Hepatocyte (in vitro differentiated cells): ENCODE measurements around the gene UBE2E2. TPM values are rescaled to one million over a fixed set of nuclear protein-coding genes. Genes with fewer than 3 reads are reported as not detected.

Source experiments
- DNase-seq: peaks from one replicate; pipeline ENCODE4 v3.0.0-alpha.2; 2016; ENCODE audit warnings: low spot score
- H2AFZ ChIP-seq: fragments of 200-600 bp; sonication (generic); 2 replicates; pipeline ENCODE4 v1.6.0; 2016; ENCODE audit warnings: antibody characterized with exemption, mild to moderate bottlenecking
- H3K27ac ChIP-seq: fragments of 200-600 bp; sonication (generic); 2 replicates; pipeline ENCODE4 v1.5.1; 2016; ENCODE audit warnings: mild to moderate bottlenecking
- H3K27me3 ChIP-seq: fragments of 200-600 bp; sonication (generic); 2 replicates; pipeline ENCODE4 v1.6.1; 2016
- H3K36me3 ChIP-seq: fragments of 200-600 bp; sonication (generic); replicated peaks from 2 replicates; pipeline ENCODE4 v1.5.1; 2016; ENCODE audit warnings: low read depth; ENCODE audit not compliant: insufficient read depth
- H3K4me1 ChIP-seq: fragments of 200-600 bp; sonication (generic); 2 replicates; pipeline ENCODE4 v1.5.1; 2016; ENCODE audit warnings: mild to moderate bottlenecking, moderate library complexity; ENCODE audit not compliant: insufficient read depth
- H3K4me2 ChIP-seq: fragments of 200-600 bp; sonication (generic); 2 replicates; pipeline ENCODE4 v1.6.0; 2016
- H3K4me3 ChIP-seq: fragments of 200-600 bp; sonication (generic); 2 replicates; pipeline ENCODE4 v1.5.1; 2016; ENCODE audit warnings: mild to moderate bottlenecking
- H3K79me2 ChIP-seq: fragments of 200-600 bp; sonication (generic); 2 replicates; pipeline ENCODE4 v1.6.0; 2017; ENCODE audit warnings: mild to moderate bottlenecking
- H3K9me2 ChIP-seq: fragments of 200-600 bp; sonication (generic); replicated peaks from 2 replicates; pipeline ENCODE4 v1.6.0; 2017; ENCODE audit warnings: mild to moderate bottlenecking; ENCODE audit not compliant: insufficient read depth
- H3K9me3 ChIP-seq: fragments of 200-600 bp; sonication (generic); 2 replicates; pipeline ENCODE4 v1.5.1; 2016; ENCODE audit warnings: low read depth, mild to moderate bottlenecking
- H4K20me1 ChIP-seq: fragments of 200-600 bp; sonication (generic); 2 replicates; pipeline ENCODE4 v1.6.0; 2016; ENCODE audit warnings: mild to moderate bottlenecking; ENCODE audit not compliant: insufficient read depth, poor library complexity, severe bottlenecking
- CTCF ChIP-seq: fragments of 200-600 bp; sonication (generic); IDR thresholded peaks from 2 replicates; pipeline ENCODE4 v1.5.1; 2016; ENCODE audit warnings: antibody characterized with exemption, mild to moderate bottlenecking; ENCODE audit not compliant: poor library complexity
- EZH2 ChIP-seq: fragments of 200-600 bp; sonication (generic); IDR thresholded peaks from 2 replicates; pipeline ENCODE4 v1.6.1; 2016; ENCODE audit warnings: antibody characterized with exemption, mild to moderate bottlenecking, borderline replicate concordance
- EZH2phosphoT487 ChIP-seq: fragments of 200-600 bp; sonication (generic); IDR thresholded peaks from one replicate; pipeline ENCODE4 v1.6.1; 2018; ENCODE audit warnings: antibody characterized with exemption, mild to moderate bottlenecking, low read depth, moderate library complexity; ENCODE audit not compliant: unreplicated experiment, severe bottlenecking
- WGBS: methylation state at CpG from one replicate; pipeline ENCODE4 v1.1.6; 2016; ENCODE audit warnings: low lambda C conversion rate; ENCODE audit errors: missing lambda C conversion rate; 5-methylcytosine and 5-hydroxymethylcytosine counted together
- polyA plus RNA-seq: library from polyadenylated mRNA; unstranded; fragments of >200 nt; fragmentation: Nextera tagmentation; extraction: Ambion mirVana; gene quantifications from 2 replicates; pipeline ENCODE4 v1.2.1, GENCODE V29; 2016
- total RNA-seq: library from RNA; depleted of rRNA; stranded (reverse); fragments of >200 nt; gene quantifications from 2 replicates; pipeline ENCODE4 v1.2.3, GENCODE V29; 2014

The UBE2E2 gene
- total and polyA plus RNA-seq, 2 experiments from 2014 or later = 51.1 to 90.6 TPM

GRCh38 chr3:23601091-23601822 is 398.1 kb downstream of the UBE2E2 start:
- DNase-seq = no peak
- H3K27ac ChIP-seq = no peak overlapping the region
- H3K9me3 ChIP-seq = no peaks in the 10 kb centered on the region
- H3K4me3 ChIP-seq = no peak overlapping the region
- no peaks in the 10 kb centered on the region for H3K9me2 ChIP-seq
- H4K20me1 ChIP-seq = no peaks in the 10 kb centered on the region
- H3K4me2 ChIP-seq = no peak overlapping the region
- H3K4me1 ChIP-seq = no peaks in the 10 kb centered on the region
- H3K36me3 ChIP-seq = no peaks in the 10 kb centered on the region
- WGBS = 79% methylated on average over 11 of the region's 11 CpGs
- TF ChIP-seq EZH2 (no peak), CTCF (no peak), EZH2phosphoT487 (no peak)
- H3K27me3 ChIP-seq = no peaks in the 10 kb centered on the region
- no peak overlapping the region for H2AFZ ChIP-seq
- no peaks in the 10 kb centered on the region for H3K79me2 ChIP-seq

- WGBS = 81% methylated on average over 9 of the region's 9 CpGs
- H3K27ac ChIP-seq = no peak overlapping the region
- H2AFZ ChIP-seq = no peak overlapping the region
- peaks cover 3% of the 10 kb centered on the region for H3K4me1 ChIP-seq
- H3K9me3 ChIP-seq = no peaks in the 10 kb centered on the region
- no peaks in the 10 kb centered on the region for H3K36me3 ChIP-seq
- H3K4me2 ChIP-seq = no peak overlapping the region
- TF ChIP-seq EZH2phosphoT487 (no peak), CTCF (no peak), EZH2 (no peak)
- no peak overlapping the region for H3K4me3 ChIP-seq
- H4K20me1 ChIP-seq = no peaks in the 10 kb centered on the region
- H3K27me3 ChIP-seq = no peaks in the 10 kb centered on the region
- no peaks in the 10 kb centered on the region for H3K9me2 ChIP-seq
- no peak for DNase-seq
- no peaks in the 10 kb centered on the region for H3K79me2 ChIP-seq
Observed at GRCh38 chr3:23602971-23603370, 399.8 kb downstream of the UBE2E2 start.

GRCh38 chr3:23607184-23607847 is 404.2 kb downstream of the UBE2E2 start:
- 76% methylated on average over 8 of the region's 8 CpGs for WGBS
- no peaks in the 10 kb centered on the region for H3K36me3 ChIP-seq

More at GRCh38 chr3:23607184-23607847, 404.2 kb downstream of the UBE2E2 start:
- no peak overlapping the region for H2AFZ ChIP-seq
- DNase-seq = no peak
- H3K4me2 ChIP-seq = no peak overlapping the region
- H3K27ac ChIP-seq = no peak overlapping the region
- H3K9me3 ChIP-seq = no peaks in the 10 kb centered on the region
- H3K27me3 ChIP-seq = no peaks in the 10 kb centered on the region
- TF ChIP-seq EZH2 (no peak), EZH2phosphoT487 (no peak), CTCF (no peak)
- H3K79me2 ChIP-seq = no peaks in the 10 kb centered on the region
- H3K4me1 ChIP-seq = peaks cover 4% of the 10 kb centered on the region
- no peaks in the 10 kb centered on the region for H4K20me1 ChIP-seq
- H3K9me2 ChIP-seq = no peaks in the 10 kb centered on the region
- no peak overlapping the region for H3K4me3 ChIP-seq
